ENCODE data around the gene ATP5IF1. TPM values are rescaled to one million over a fixed set of nuclear protein-coding genes. Genes with fewer than 3 reads are reported as not detected.

Gene ATP5IF1
- total and polyA plus RNA-seq, 9 of the 15 experiments (the other 6 are each of a cell fraction or from before 2014, with no cell fraction given) = 292 to 1,422 (median 388) TPM

DNA sequence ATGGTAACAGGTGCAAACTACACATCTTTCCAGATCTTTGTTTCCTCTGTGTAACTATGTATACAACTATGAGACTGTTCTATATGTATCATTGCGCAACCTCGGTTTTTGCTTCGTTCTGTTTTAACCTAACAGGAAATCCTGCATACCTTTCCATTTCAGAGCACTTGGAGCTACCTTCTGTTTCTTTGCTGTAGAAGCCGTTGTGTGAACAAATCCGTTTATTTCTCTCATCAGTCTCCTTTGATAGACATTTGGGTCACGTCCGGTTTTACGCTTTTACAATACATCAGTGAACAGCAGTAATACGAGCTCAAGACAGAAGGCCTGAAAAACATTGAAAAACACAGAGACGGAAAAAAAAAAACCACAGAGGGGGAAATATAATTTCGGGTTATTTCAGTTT is 10.5 kb downstream of the ATP5IF1 start (continued):
- TF ChIP-seq SMAD2 (IDR thresholded peaks at IDR 0.05; ENCODE audit: low read depth, low read length) (no peak), ZFX (CRISPR knock-in tag; IDR thresholded peaks at IDR 0.05) (peak; percentile 40; the same call in 1 of the 2 replicates), ZNF232 (CRISPR knock-in tag; IDR thresholded peaks at IDR 0.05) (no peak), RBM39 (optimal IDR thresholded peaks at IDR 0.05; ENCODE audit: low read depth, low read length) (no peak), RAD21 (CRISPR knock-in tag; conservative IDR thresholded peaks at IDR 0.05 in 1 of 2, IDR thresholded peaks at IDR 0.05 in 1 of 2) (peak in 1 of 2 experiments; percentile 21; a peak in 2 of 4 replicates), FOXP1 (CRISPR knock-in tag; IDR thresholded peaks at IDR 0.05) (no peak), ZNF324 (CRISPR knock-in tag; IDR thresholded peaks at IDR 0.05) (no peak), MEIS2 (IDR thresholded peaks at IDR 0.05; ENCODE audit: partially characterized antibody) (no peak), CBFA2T3 (IDR thresholded peaks at IDR 0.05) (no peak), FOXA3 (CRISPR knock-in tag; conservative IDR thresholded peaks at IDR 0.05 in 1 of 2, IDR thresholded peaks at IDR 0.05 in 1 of 2) (0 out of 4 replicates have a peak, but pooled peaks of 1 of the 2 experiments have one; percentile 15), NCOR1 (IDR thresholded peaks at IDR 0.05) (no peak), ZEB2 (IDR thresholded peaks at IDR 0.05) (no peak), ZFP1 (CRISPR knock-in tag; IDR thresholded peaks at IDR 0.05) (no peak)
- TF ChIP-seq, protein P1, sequence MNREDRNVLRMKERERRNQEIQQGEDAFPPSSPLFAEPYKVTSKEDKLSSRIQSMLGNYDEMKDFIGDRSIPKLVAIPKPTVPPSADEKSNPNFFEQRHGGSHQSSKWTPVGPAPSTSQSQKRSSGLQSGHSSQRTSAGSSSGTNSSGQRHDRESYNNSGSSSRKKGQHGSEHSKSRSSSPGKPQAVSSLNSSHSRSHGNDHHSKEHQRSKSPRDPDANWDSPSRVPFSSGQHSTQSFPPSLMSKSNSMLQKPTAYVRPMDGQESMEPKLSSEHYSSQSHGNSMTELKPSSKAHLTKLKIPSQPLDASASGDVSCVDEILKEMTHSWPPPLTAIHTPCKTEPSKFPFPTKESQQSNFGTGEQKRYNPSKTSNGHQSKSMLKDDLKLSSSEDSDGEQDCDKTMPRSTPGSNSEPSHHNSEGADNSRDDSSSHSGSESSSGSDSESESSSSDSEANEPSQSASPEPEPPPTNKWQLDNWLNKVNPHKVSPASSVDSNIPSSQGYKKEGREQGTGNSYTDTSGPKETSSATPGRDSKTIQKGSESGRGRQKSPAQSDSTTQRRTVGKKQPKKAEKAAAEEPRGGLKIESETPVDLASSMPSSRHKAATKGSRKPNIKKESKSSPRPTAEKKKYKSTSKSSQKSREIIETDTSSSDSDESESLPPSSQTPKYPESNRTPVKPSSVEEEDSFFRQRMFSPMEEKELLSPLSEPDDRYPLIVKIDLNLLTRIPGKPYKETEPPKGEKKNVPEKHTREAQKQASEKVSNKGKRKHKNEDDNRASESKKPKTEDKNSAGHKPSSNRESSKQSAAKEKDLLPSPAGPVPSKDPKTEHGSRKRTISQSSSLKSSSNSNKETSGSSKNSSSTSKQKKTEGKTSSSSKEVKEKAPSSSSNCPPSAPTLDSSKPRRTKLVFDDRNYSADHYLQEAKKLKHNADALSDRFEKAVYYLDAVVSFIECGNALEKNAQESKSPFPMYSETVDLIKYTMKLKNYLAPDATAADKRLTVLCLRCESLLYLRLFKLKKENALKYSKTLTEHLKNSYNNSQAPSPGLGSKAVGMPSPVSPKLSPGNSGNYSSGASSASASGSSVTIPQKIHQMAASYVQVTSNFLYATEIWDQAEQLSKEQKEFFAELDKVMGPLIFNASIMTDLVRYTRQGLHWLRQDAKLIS (CRISPR knock-in tag; IDR thresholded peaks at IDR 0.05) = peak; percentile 73; the same call in 1 of the 2 replicates
- TF ChIP-seq, protein P2, sequence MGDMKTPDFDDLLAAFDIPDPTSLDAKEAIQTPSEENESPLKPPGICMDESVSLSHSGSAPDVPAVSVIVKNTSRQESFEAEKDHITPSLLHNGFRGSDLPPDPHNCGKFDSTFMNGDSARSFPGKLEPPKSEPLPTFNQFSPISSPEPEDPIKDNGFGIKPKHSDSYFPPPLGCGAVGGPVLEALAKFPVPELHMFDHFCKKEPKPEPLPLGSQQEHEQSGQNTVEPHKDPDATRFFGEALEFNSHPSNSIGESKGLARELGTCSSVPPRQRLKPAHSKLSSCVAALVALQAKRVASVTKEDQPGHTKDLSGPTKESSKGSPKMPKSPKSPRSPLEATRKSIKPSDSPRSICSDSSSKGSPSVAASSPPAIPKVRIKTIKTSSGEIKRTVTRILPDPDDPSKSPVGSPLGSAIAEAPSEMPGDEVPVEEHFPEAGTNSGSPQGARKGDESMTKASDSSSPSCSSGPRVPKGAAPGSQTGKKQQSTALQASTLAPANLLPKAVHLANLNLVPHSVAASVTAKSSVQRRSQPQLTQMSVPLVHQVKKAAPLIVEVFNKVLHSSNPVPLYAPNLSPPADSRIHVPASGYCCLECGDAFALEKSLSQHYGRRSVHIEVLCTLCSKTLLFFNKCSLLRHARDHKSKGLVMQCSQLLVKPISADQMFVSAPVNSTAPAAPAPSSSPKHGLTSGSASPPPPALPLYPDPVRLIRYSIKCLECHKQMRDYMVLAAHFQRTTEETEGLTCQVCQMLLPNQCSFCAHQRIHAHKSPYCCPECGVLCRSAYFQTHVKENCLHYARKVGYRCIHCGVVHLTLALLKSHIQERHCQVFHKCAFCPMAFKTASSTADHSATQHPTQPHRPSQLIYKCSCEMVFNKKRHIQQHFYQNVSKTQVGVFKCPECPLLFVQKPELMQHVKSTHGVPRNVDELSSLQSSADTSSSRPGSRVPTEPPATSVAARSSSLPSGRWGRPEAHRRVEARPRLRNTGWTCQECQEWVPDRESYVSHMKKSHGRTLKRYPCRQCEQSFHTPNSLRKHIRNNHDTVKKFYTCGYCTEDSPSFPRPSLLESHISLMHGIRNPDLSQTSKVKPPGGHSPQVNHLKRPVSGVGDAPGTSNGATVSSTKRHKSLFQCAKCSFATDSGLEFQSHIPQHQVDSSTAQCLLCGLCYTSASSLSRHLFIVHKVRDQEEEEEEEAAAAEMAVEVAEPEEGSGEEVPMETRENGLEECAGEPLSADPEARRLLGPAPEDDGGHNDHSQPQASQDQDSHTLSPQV (IDR thresholded peaks at IDR 0.05) = no peak
- TF ChIP-seq, protein P3, sequence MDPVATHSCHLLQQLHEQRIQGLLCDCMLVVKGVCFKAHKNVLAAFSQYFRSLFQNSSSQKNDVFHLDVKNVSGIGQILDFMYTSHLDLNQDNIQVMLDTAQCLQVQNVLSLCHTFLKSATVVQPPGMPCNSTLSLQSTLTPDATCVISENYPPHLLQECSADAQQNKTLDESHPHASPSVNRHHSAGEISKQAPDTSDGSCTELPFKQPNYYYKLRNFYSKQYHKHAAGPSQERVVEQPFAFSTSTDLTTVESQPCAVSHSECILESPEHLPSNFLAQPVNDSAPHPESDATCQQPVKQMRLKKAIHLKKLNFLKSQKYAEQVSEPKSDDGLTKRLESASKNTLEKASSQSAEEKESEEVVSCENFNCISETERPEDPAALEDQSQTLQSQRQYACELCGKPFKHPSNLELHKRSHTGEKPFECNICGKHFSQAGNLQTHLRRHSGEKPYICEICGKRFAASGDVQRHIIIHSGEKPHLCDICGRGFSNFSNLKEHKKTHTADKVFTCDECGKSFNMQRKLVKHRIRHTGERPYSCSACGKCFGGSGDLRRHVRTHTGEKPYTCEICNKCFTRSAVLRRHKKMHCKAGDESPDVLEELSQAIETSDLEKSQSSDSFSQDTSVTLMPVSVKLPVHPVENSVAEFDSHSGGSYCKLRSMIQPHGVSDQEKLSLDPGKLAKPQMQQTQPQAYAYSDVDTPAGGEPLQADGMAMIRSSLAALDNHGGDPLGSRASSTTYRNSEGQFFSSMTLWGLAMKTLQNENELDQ (CRISPR knock-in tag; IDR thresholded peaks at IDR 0.05; ENCODE audit: borderline replicate concordance) = no peak

Measured in K562 (cell line).